Stomach (tissue), 4 donors: ENCODE measurements around the gene SMPD3.

Experiments used
- POLR2AphosphoS5 ChIP-seq, 3 donors: sonication (generic); formaldehyde crosslinking; IDR thresholded peaks; one replicate each; pipeline ENCODE4 v1.6.1; 2016; ENCODE audit warnings: antibody characterized with exemption in 3 of 3
- TF ChIP-seq, protein P1 (sequence below), 7 experiments: fragments of 450-650 bp in 4 of 7; fragments of 200-600 bp in 3 of 7; sonication (generic) in 3 of 7; IDR thresholded peaks; one replicate each; pipeline ENCODE4 v1.5.1; 2016 to 2019; ENCODE audit warnings: antibody characterized with exemption in 7 of 7, control low read depth in 2 of 7, mild to moderate bottlenecking in 1 of 7

DNA sequence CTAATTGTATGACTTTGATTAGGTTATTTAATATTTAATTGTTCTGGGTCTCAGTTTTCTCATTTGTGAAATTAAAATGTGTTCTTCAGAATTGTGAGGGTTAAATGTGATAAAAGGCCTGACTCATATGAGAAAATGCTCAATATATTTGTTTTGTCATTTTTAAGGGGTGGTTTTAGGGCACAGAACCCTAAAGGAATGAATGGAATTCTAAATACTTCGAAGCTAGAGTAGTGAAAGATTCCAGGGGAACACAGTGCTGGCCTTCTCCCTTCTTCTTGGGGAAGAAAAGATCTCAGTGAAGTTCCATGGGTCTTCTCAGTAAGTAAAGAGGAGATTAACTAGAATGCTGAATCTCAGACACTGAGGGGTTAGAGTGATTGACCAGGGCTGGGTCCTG lies 3.9 kb upstream of the SMPD3 start:
- TF ChIP-seq, protein P1, sequence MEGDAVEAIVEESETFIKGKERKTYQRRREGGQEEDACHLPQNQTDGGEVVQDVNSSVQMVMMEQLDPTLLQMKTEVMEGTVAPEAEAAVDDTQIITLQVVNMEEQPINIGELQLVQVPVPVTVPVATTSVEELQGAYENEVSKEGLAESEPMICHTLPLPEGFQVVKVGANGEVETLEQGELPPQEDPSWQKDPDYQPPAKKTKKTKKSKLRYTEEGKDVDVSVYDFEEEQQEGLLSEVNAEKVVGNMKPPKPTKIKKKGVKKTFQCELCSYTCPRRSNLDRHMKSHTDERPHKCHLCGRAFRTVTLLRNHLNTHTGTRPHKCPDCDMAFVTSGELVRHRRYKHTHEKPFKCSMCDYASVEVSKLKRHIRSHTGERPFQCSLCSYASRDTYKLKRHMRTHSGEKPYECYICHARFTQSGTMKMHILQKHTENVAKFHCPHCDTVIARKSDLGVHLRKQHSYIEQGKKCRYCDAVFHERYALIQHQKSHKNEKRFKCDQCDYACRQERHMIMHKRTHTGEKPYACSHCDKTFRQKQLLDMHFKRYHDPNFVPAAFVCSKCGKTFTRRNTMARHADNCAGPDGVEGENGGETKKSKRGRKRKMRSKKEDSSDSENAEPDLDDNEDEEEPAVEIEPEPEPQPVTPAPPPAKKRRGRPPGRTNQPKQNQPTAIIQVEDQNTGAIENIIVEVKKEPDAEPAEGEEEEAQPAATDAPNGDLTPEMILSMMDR (IDR thresholded peaks at IDR 0.05) = no peak
- no peak for TF ChIP-seq POLR2AphosphoS5 (IDR thresholded peaks at IDR 0.05)
